NCI-H2107 treated with DMSO at 0.1 percent for 48 hours (cell line): ENCODE measurements around the gene PRDM8.
A peak's percentile ranks its signal among the peaks of the same experiment; 100 is the strongest.
"Not testable (repeated sequence)": the region's sequence is repeated elsewhere in the genome, so short reads cannot be mapped to it uniquely, and the experiment has no call there.

Experiments used
- DNase-seq: peaks from one replicate; lab custom pipeline; 2025; ENCODE audit not compliant: unreplicated experiment; lab: John Stamatoyannopoulos, UW

PRDM8 gene

DNA sequence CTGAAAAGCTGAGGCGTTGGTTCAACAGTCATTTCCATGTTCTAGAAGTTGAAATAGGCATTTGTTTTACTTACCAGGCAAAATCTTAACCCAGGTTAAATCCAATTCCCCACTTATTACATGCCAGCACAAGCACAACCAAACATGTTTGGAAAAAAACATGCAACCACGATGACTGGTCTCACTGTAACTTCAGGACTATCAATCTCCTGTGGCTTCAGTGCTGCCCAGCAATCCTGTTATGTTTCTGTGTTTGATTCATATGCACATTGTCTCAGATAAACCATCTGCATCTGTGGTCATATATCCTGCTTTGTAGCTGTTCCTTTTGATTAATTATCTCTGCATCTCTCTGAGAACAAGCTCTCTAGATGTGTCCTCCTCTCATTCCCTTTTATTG is 28.3 kb downstream of the PRDM8 start:
- DNase-seq, result no peak

DNA sequence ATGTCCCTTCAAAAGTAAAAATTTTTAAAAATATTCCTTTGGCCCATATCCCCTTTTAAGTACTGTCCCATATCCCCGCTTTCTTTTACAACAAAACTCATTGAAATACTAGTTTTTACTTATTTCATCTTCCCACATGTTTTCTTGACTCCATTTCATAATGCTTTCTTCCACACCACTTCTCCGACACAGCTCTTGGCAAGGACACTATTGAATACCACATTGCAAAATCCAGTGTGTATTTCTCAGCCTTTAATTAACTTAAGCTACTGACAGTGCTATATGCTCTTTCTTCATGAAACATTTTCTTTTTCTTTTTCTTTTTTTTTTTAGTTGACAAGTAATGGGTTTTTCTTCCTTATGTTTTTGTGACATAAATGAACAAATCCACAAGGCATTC is 28.8 kb downstream of the PRDM8 start:
- DNase-seq, result no peak

DNA sequence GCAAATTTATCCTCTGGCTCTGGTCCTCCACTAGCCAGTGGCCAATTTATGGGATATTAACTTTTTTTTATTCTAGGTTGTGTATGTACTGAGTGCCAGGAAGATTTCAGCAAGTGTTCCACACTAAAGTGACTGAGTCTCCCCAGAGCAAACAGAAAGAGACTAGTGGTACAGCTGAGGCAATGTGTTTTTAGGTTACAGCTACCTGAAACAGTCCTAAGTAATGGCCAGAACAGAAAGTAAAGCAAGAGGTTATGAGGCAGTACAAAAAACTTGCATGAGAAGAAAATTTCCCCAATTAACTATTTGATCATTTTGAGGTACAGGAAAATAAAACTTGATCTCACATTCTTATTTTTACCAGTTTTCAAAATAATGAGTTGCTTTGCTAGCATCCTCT is 31.2 kb downstream of the PRDM8 start:
- DNase-seq, result no peak

DNA sequence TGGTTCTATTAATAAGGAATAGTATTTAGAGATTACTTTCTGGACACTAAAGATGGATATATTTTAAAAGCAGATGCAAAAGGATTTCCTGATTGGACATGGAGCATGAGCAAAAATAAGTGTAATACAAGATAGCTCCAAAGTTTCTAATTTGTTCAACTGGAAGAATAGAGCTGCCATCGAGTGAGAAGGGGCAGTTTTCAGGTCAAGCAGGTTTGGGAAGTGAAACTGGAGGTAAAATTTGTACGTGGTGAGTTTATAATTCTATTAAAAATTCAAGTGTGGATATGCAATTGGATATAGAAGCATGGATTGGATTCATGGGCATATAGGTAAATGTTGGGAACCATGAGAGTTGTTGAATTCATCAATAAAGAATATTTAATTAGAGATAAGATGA is 31.8 kb downstream of the PRDM8 start:
- no peak for DNase-seq

DNA sequence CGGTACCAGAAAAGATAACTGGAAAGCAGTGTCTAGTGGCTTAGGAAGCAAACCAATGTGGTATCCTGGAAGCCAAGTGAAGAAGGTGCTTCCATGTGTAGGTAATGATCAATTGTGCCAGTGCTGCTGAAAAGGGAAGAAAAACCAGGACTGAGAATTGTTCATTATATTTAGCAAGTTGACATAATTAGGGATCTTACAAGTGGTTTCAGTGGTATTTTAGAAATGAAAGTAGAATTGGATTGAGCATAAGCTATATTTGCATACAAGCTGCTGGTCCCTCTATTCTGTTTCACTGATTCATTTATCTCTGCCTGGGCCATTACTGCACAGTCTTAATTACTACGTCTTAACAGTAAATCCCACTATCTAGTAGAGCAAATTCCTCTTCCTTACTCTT is 32.3 kb downstream of the PRDM8 start:
- DNase-seq, result no peak

DNA sequence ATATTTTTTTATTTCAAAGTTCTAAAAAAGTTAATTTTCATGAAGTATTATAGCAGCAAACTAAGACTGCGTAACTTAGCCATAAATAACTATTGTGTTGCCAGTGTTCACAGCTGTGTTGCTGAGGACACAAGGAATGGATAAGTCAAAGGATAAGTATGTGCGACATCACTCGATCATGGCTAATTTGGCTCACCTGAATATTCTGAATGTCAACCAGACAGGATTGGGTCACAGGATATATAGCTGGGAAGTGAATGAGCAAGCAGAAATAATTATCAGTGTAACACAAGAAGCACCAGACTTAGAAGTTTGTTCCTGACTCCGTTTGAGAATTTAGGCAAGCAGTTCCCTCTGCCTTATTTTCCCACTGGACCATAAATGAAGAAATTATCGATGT is 33.9 kb downstream of the PRDM8 start:
- no peak for DNase-seq

DNA sequence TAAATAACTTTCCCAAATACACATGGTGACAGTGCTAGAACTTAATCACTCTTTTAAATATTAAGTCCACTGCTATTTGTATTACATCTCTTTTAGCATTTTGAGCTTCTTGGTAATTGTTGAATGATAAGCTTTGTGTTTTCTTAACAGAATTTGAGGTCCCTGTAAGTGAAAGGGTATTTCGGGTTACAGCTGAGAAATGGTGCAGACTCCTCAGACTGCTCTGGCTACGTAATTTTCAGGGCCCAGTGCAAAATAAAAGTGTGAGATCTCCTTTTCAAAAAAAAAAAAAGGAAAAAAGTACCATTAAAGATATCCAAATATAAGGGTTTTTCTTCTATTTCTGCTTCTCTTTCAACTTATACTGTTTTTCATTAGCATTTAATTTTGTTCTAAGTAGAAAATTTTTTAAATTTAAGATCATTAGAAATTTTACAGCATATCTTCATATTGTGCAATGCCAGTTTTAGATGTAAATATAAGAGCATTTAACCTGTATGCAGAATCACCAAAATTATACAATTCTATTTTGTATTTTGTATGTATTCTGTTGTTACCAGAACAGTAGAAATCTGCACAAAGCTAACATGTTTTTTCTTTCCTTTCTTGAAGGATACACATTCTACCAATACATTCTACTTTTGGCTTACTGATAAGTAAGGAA is 35.5 kb downstream of the PRDM8 start:
- DNase-seq, result no peak

DNA sequence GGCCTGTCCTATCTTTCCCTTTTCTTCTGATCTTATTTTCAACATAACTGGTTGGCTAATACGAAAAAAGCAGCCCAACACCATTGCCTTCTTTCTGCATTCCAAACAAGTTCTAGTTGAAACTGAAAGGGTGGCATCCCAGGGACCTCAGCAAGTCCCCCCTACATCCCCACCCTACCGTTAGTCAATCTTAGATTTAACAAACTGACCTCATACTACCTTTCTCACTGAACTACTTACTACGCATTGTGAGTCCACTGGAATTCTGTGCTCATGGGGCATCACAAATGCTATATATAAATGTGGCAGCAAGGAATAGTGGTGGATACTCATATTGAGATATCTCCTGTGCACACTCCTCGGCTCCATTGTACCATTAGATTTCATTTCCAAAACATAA is 36.1 kb downstream of the PRDM8 start:
- DNase-seq, result no peak

DNA sequence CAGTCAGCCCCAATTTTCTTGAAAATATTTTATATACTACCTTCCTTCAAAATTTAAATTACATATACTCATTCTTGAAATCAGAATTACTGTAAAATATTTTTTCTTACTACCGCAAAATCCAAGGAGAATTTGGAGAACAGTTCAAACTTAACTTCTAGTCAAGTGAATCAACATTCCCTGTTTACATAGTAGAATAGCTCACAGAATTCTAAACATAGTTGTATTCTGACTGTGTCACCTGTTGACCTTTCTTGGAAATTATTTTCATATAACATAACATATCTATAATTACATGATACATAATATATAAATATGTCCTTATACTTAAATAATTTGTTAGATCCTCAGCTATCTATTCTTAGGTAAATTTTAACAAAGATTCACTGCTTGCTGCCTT is 38.1 kb downstream of the PRDM8 start:
- no peak for DNase-seq

DNA sequence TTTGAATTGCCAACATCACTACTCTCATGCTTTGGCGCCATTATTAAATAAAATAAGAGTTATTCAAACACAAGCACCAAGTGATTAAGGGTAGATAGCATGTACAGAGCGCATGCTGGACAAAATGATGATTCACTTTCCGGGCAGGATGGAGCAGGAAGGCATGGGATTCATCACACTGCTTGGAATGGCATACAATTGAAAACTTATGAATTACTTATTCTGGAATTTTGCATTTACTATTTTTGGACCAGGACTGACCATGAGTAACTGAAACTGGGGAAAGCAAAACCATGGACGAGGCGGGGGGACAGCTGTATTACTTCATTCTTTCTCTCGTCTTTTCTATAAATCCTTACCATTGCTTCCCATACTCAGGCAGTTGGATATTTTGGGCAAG is 40.7 kb downstream of the PRDM8 start:
- no peak for DNase-seq

DNA sequence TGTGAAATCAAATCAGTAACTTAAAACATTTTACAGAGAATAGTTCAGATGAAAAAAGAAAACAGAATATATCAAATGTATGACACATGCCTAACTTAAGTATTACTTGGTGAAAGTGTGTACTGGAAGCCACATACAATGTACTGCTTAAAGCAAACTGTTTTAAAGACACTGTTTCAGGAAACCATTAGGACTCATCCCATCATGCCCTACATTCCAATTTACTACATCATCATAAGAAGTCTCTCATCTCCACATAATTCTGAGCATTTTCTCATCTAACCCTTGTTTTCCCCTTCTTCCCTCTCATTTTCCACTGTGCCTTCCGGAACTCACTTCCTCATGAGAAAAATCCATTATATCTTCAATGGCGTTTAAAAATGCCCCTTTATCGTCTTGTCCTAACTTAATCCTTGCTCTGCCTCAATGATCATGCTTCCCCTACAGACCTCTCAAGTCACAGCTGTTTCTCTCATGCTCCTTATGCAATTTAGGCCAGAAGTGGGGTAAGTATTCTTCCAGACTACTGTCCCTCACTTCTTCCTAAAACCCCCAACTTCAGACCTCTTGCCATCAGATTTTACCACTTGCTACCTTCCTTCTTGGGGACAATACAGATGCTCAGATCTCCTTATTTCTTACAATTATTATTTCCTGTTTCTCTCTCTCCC is 42.3 kb downstream of the PRDM8 start:
- no peak for DNase-seq

DNA sequence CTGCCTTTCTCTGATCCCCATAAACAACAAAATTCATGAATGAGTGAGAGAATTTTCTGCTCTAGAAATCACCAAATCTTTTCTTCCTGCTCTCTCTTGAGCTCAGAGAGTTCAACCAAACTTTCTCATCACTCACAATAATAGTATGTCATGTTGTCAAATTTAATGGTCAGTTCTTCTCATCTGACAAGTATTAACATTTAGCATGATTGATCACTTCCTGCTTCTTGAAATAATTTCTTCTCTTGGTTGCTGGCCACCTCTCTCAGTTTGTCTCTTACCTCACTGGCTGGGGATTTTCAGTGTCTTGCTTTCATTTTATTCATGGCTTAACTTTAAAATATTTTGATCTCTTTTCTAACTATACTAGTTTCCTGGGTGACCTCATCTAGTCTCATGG is 43.7 kb downstream of the PRDM8 start:
- no peak for DNase-seq

DNA sequence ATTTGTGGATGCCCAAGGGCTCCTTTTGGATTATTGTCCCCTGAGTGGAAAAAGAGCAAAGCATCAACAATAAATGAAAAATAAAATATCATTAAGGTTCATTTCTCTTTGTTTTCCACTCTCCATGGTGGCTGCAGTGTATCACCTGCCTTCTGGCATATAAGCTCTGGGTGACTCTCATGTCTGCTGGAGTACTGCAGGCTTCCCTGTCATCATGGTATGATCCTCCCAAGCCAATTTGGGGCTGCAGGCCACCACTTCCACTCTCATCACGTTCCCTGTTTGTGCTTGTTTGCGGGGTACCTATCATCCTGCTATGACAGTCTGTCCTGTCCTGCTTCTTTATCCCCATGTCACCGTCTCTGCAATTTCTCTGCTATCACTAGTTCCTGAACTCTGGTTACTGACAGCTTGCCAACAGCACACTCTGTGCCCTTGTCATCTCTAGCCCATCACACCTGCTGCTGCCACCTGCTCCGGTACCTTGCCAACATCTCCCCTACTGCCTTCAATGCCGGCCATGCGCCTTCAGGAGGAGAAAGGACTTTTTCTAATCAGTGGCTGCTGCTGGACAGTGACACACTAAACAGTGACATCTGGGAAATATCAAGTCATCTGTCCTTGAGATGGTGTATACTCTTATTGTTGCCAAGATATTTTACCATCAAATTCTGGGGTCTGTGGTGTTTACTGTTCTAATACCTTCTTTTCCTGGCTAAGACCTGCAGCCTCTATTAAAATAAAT is 46.1 kb downstream of the PRDM8 start:
- peak; percentile 48 for DNase-seq

DNA sequence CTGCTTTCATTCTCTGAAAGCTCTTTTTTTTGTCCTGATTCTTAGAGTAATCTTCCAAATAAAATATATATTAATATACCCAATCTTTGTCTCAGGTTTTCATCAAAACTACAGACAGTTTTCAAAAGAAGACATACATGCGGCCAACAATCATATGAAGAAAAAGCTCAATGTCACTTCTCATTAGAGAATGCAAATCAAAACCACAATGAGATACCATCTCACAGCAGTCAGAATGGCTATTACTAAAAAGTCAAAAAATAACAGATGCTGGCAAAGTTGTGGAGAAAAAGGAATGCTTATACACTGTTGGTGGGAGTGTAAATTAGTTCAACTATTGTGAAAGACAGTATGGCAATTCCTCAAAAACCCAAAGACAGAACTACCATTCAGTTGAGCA is 50.2 kb downstream of the PRDM8 start:
- DNase-seq, result not testable (repeated sequence)

DNA sequence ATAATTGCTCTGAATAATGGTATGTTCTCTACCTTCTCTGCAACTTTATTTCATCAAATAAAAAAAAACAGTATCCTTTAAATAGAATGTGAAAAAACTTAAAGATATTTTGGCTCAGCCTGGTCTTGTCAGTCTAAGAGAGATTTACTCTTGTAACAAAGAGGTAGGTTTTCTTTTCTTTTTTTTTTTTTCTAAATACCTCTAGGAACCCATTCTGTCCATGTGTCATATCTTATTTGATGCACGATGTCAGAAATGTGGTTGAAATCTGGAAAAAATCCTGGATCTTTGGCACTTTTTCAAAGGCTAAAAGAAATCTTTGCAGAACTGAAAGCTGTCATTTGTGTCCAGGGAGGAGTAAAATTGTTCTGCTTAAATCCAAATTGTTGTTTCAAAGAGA is 51.8 kb downstream of the PRDM8 start:
- DNase-seq, result no peak

DNA sequence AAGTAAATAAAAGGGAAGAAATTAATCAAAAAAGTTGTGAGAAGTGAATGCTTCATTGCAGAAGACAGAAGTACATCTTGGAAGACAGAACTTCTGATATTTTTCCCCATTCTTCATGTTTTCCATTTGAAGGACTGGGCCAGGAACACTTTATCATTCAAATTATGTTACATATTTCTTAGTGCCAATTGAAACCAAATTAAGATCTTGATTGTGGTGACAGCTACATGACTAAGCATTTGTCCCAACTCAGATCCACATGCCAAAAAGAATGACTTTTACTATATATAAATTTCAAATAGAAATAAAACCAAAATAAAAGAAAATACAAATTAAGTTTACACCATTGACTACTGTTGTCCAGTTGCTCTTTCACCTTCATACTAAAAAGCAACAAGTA is 55.1 kb downstream of the PRDM8 start:
- no peak for DNase-seq

DNA sequence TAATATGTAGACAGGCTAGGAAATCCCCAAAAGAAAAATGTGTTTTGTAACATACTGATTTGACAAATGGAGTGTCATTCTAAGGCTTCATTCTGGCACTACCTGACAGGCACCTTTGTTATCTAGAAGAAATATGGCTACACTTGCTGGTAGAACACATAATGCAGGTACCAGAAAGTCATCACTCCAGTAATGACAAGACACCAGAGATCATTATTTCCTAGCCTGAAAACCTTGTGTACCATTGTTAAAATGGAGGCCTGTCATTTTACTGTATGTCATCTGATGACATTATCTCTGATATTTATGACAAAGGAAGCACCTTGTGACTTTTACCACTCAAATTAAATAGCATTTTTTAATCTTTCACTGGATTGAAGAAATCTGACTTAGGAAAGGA is 55.6 kb downstream of the PRDM8 start:
- DNase-seq, result no peak

DNA sequence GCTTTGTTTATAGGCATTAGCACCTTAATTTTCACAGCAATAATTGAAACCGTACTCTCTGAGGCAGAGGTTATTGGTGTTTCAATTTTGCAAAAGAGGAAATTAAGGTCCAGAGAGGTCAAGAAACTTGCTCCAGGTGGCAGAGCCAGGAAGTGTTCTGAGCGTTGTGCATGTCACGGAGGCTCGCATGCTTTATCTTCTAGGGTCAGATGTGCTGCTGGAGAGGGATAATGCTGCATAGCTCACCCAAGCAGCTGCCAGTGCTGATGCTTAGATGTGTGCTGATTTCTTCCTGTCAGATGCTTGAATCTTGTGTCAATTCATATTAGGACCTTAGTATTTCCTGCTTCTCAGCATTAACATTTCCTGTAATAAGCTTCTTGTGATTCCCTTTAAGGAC is 56.2 kb downstream of the PRDM8 start:
- DNase-seq, result no peak
